Lower lobe of right lung (tissue), 2 donors: ENCODE results near the gene PELI2. TPM values are rescaled to one million over a fixed set of nuclear protein-coding genes. Genes with fewer than 3 reads are reported as not detected.

ENCODE experiments used
- ATAC-seq, 2 donors: fragments of 200-7000 bp; cut with Tn5 transposase; one replicate each; pipeline ENCODE4 v1.9.1; 2020 to 2022; ENCODE audit warnings: mild to moderate bottlenecking in 2 of 2, moderate library complexity in 2 of 2
- DNase-seq: peaks from one replicate; pipeline ENCODE4 v3.0.0-alpha.2; 2020
- H3K27ac ChIP-seq: fragments of 200-600 bp; one replicate; pipeline ENCODE4 v1.8.0; 2022
- H3K27me3 ChIP-seq: fragments of 200-600 bp; one replicate; pipeline ENCODE4 v1.8.0; 2022; ENCODE audit warnings: low read depth
- H3K36me3 ChIP-seq: fragments of 200-600 bp; one replicate; pipeline ENCODE4 v1.8.0; 2022; ENCODE audit warnings: mild to moderate bottlenecking
- H3K4me1 ChIP-seq: fragments of 200-600 bp; one replicate; pipeline ENCODE4 v1.8.0; 2022
- H3K4me3 ChIP-seq: fragments of 200-600 bp; one replicate; pipeline ENCODE4 v1.8.0; 2022; ENCODE audit warnings: mild to moderate bottlenecking
- H3K9me3 ChIP-seq: fragments of 200-600 bp; one replicate; pipeline ENCODE4 v1.8.0; 2022
- CTCF ChIP-seq: fragments of 200-600 bp; IDR thresholded peaks from one replicate; pipeline ENCODE4 v1.8.0; 2022; ENCODE audit warnings: antibody characterized with exemption, mild to moderate bottlenecking
- intact Hi-C: fragments of 100-400 bp; cut with DNase I; formaldehyde crosslinking; loops from one replicate; pipeline ENCODE4 v1.11.0; 2022
- total RNA-seq: library from RNA; stranded (reverse); fragmentation: NEBNext Ultra II Directional; extraction: Animal tissue kit (Norgen Biotek cat#: 25700); gene quantifications from one replicate; pipeline ENCODE4 v1.2.1, GENCODE V29; 2021
- donor health status: DM: no; HTN: yes; CAD: no; lungs with severe emphysema.

Gene PELI2
- total RNA-seq, 1 donor from 2014 or later = 22.2 TPM

GRCh38 chr14:56202256-56202655, 84.0 kb downstream of the PELI2 start:
- intact Hi-C loops = no loop called here
- Histone ChIP-seq H3K9me3 (no peaks in the 10 kb centered on the region), H3K27ac (no peak overlapping the region), H3K4me1 (peaks cover 13% of the 10 kb centered on the region), H3K27me3 (no peaks in the 10 kb centered on the region), H3K36me3 (no peaks in the 10 kb centered on the region), H3K4me3 (no peak overlapping the region)
- TF ChIP-seq CTCF = no peak
- DNase-seq = no peak
- ATAC-seq = no peak

GRCh38 chr14:56205881-56206280, 87.7 kb downstream of the PELI2 start:
- no peak overlapping the region for H3K27ac ChIP-seq
- no peak for DNase-seq
- ATAC-seq = peak; percentile 77 to 81

GRCh38 chr14:56206596-56206995, 88.4 kb downstream of the PELI2 start:
- Histone ChIP-seq H3K4me3 (no peak overlapping the region), H3K27ac (no peak overlapping the region), H3K4me1 (peaks cover 14% of the 10 kb centered on the region), H3K36me3 (no peaks in the 10 kb centered on the region), H3K27me3 (no peaks in the 10 kb centered on the region), H3K9me3 (no peaks in the 10 kb centered on the region)
- intact Hi-C loops = no loop called here
- ATAC-seq (no peak), DNase-seq (no peak)
- no peak for TF ChIP-seq CTCF

More at GRCh38 chr14:56205881-56206280, 87.7 kb downstream of the PELI2 start:
- peaks cover 14% of the 10 kb centered on the region for H3K4me1 ChIP-seq
- no peaks in the 10 kb centered on the region for H3K27me3 ChIP-seq
- no peaks in the 10 kb centered on the region for H3K36me3 ChIP-seq
- intact Hi-C loops = no loop called here
- no peak overlapping the region for H3K4me3 ChIP-seq
- H3K9me3 ChIP-seq = no peaks in the 10 kb centered on the region
- TF ChIP-seq CTCF = no peak

GRCh38 chr14:56207626-56208292, 89.5 kb downstream of the PELI2 start:
- no peak for DNase-seq
- H3K36me3 ChIP-seq = no peaks in the 10 kb centered on the region
- no peak for TF ChIP-seq CTCF
- H3K27ac ChIP-seq = no peak overlapping the region
- no peaks in the 10 kb centered on the region for H3K9me3 ChIP-seq
- no peak overlapping the region for H3K4me3 ChIP-seq
- H3K4me1 ChIP-seq = peaks cover 14% of the 10 kb centered on the region
- H3K27me3 ChIP-seq = no peaks in the 10 kb centered on the region
- intact Hi-C loops = no loop called here
- peak; percentile 31 to 48 for ATAC-seq

GRCh38 chr14:56208520-56208919, 90.3 kb downstream of the PELI2 start:
- no peaks in the 10 kb centered on the region for H3K27me3 ChIP-seq
- intact Hi-C loops = no loop called here

More at GRCh38 chr14:56208520-56208919, 90.3 kb downstream of the PELI2 start:
- Histone ChIP-seq H3K4me3 (no peak overlapping the region), H3K9me3 (no peaks in the 10 kb centered on the region), H3K36me3 (no peaks in the 10 kb centered on the region), H3K4me1 (peaks cover 14% of the 10 kb centered on the region), H3K27ac (no peak overlapping the region)
- no peak for DNase-seq
- ATAC-seq = no peak
- TF ChIP-seq CTCF = no peak
